ENCODE measurements around the gene ARHGEF10L.
"Not testable (repeated sequence)": the region's sequence is repeated elsewhere in the genome, so short reads cannot be mapped to it uniquely, and the experiment has no call there.

Gene ARHGEF10L

DNA sequence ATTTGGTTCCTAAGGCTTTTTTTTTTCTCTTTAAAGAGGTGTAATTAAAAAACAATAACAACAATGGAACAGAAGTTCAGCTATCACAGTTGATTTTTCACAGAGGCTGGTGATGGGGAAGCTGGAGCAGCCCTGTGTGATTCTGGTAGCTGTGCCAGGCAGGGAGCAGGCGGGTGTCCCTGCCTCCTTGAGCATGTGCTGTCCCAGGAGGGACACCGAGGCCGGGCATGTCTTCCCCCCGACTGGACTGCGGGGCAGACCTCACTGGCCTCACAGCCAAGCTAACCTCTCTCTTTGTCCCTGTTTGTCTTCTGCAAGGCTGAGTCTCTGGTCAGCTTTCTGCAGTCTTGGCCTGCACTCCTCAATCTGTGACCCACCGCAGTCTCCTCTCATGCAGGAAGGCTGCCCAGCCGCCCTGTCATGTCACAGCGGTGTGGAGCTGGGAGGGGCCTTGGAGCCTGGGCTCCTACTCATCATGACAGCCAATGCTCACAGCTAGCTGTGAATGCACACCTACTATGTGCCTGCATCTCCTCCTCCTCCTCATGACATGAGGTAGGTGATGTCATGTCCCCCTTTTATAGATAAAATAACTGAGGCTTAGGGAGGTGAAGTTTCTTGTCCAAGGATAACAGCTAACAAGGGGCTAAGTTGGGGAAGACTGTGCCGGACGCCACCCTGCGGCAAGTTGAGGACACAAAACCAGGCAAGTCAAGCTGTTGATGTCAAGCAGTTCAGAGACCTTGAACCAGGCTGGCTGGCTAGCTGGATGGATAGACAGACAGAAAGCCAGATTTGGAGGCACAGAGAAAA is 205.4 kb downstream of the ARHGEF10L start:
- Histone ChIP-seq H3K9me3 (ENCODE audit: control insufficient read depth, low read length) (no peaks in the 10 kb centered on the region), H3K27me3 (replicated peaks; ENCODE audit: control insufficient read depth, insufficient read depth, low read length) (no peaks in the 10 kb centered on the region), H3K4me3 (ENCODE audit: low read length) (no peak overlapping the region), H3K4me1 (ENCODE audit: control insufficient read depth, insufficient read depth, low read length) (peaks cover 9% of the 10 kb centered on the region), H3K9ac (ENCODE audit: low read length) (no peak overlapping the region), H3K36me3 (ENCODE audit: control insufficient read depth, insufficient read depth, low read length, severe bottlenecking) (no peaks in the 10 kb centered on the region)
- DNase-seq (ENCODE audit: low read depth) = no peak

GRCh38 chr1:17745479-17745955 is 206.0 kb downstream of the ARHGEF10L start:
- no peaks in the 10 kb centered on the region for H3K36me3 ChIP-seq (ENCODE audit: control insufficient read depth, insufficient read depth, low read length, severe bottlenecking)
- H3K9ac ChIP-seq (ENCODE audit: low read length) = no peak overlapping the region
- no peak for DNase-seq (ENCODE audit: low read depth)
- no peak overlapping the region for H3K4me3 ChIP-seq (ENCODE audit: low read length)
- H3K9me3 ChIP-seq (ENCODE audit: control insufficient read depth, low read length) = no peaks in the 10 kb centered on the region
- no peaks in the 10 kb centered on the region for H3K27me3 ChIP-seq (replicated peaks; ENCODE audit: control insufficient read depth, insufficient read depth, low read length)
- peaks cover 9% of the 10 kb centered on the region for H3K4me1 ChIP-seq (ENCODE audit: control insufficient read depth, insufficient read depth, low read length)

DNA sequence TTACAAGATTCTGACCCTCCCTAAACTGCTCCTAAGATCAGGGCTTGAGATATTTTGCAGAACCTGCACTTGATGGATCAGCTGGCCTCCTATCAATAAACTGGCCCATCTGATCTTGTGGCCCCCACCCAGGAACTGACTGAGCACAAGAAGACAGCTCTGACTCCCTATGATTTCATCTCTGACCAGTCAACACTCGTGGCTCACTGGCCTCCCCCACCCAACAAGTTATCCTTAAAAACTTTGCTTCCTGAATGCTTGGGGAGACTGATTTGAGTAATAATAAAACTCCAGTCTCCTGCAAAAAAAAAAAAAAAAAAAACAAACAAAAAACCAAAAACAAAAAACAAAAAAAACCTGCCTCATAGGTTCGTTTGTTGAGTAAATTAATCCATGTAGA is 206.8 kb downstream of the ARHGEF10L start:
- H3K9ac ChIP-seq (ENCODE audit: low read length); H3K4me3 ChIP-seq (ENCODE audit: low read length); H3K9me3 ChIP-seq (ENCODE audit: control insufficient read depth, low read length); H3K4me1 ChIP-seq (ENCODE audit: control insufficient read depth, insufficient read depth, low read length); DNase-seq (ENCODE audit: low read depth); H3K27me3 ChIP-seq (replicated peaks; ENCODE audit: control insufficient read depth, insufficient read depth, low read length); H3K36me3 ChIP-seq (ENCODE audit: control insufficient read depth, insufficient read depth, low read length, severe bottlenecking): not testable (repeated sequence)

DNA sequence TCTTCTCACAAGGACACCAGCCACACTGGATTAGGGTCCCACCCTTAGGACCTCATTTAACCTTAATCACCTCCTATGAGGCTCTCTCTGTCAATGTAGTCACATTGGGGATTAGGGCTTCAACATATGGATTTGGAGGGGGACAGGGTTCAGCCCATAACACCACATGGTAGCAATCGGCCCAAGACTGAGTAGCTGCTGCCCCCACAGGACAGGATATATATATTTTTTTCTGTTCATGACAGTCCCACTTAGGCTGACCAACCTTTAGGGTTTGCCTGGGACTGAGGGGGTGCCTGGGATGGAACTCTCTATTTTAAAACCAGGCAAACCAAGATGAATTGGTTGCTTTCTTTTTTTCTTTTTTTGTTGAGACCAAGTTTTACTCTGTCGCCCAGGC is 207.4 kb downstream of the ARHGEF10L start:
- DNase-seq (ENCODE audit: low read depth) = no peak
- H3K9ac ChIP-seq (ENCODE audit: low read length) = no peak overlapping the region
- H3K36me3 ChIP-seq (ENCODE audit: control insufficient read depth, insufficient read depth, low read length, severe bottlenecking) = no peaks in the 10 kb centered on the region
- H3K27me3 ChIP-seq (replicated peaks; ENCODE audit: control insufficient read depth, insufficient read depth, low read length) = no peaks in the 10 kb centered on the region
- no peak overlapping the region for H3K4me3 ChIP-seq (ENCODE audit: low read length)
- H3K9me3 ChIP-seq (ENCODE audit: control insufficient read depth, low read length) = no peaks in the 10 kb centered on the region
- peaks cover 9% of the 10 kb centered on the region for H3K4me1 ChIP-seq (ENCODE audit: control insufficient read depth, insufficient read depth, low read length)

All from adipocyte (in vitro differentiated cells).